Activated CD8-positive, alpha-beta T cell treated with anti-CD3 and anti-CD28 coated beads for 36 hours (primary cell): ENCODE results near the gene FSTL4. TPM values are rescaled to one million over a fixed set of nuclear protein-coding genes. Genes with fewer than 3 reads are reported as not detected.

Experiments
- ATAC-seq: fragments of 200-7000 bp; cut with Tn5 transposase; one replicate; pipeline ENCODE4 v1.10.0; 2021; ENCODE audit warnings: mild to moderate bottlenecking, moderate library complexity
- CTCF ChIA-PET: fragments of 350-600 bp; sonication (Branson Sonifier 250); formaldehyde crosslinking; loops from one replicate; lab custom pipeline; 2021; ENCODE audit warnings: antibody characterized with exemption; lab: Charles Lee
- POLR2A ChIA-PET: fragments of 350-600 bp; sonication (Branson Sonifier 250); formaldehyde crosslinking; loops from one replicate; lab custom pipeline; 2021; ENCODE audit warnings: antibody characterized with exemption; lab: Charles Lee
- DNase-seq: peaks from one replicate; pipeline ENCODE4 v3.0.0-alpha.2; 2020
- H3K27ac Mint-ChIP-seq: one replicate; pipeline ENCODE4 v1.8.0; 2021; ENCODE audit warnings: mild to moderate bottlenecking, mixed read lengths
- H3K27me3 Mint-ChIP-seq: one replicate; pipeline ENCODE4 v1.8.0; 2021; ENCODE audit warnings: mixed read lengths
- H3K36me3 Mint-ChIP-seq: one replicate; pipeline ENCODE4 v1.8.0; 2021; ENCODE audit warnings: low read depth, mixed read lengths
- H3K4me1 Mint-ChIP-seq: one replicate; pipeline ENCODE4 v1.8.0; 2021; ENCODE audit warnings: low read depth, mixed read lengths
- H3K4me3 Mint-ChIP-seq: one replicate; pipeline ENCODE4 v1.8.0; 2021; ENCODE audit warnings: mild to moderate bottlenecking, moderate library complexity, mixed read lengths
- H3K9me3 Mint-ChIP-seq: one replicate; pipeline ENCODE4 v1.8.0; 2021; ENCODE audit warnings: mixed read lengths
- intact Hi-C: fragments of 100-400 bp; cut with micrococcal nuclease; formaldehyde crosslinking; loops from one replicate; pipeline ENCODE4 v1.10.0; 2022
- total RNA-seq, 2 experiments: library from RNA; stranded (reverse); gene quantifications; one replicate each; pipeline ENCODE4 v1.2.3, GENCODE V29; 2021
- TF ChIP-seq, protein P1 (sequence below): fragments of 200-600 bp; IDR thresholded peaks from one replicate; pipeline ENCODE4 v1.8.0; 2022; ENCODE audit warnings: antibody characterized with exemption, mild to moderate bottlenecking

FSTL4 gene
- total RNA-seq, 2 experiments from 2014 or later, result not detected

DNA sequence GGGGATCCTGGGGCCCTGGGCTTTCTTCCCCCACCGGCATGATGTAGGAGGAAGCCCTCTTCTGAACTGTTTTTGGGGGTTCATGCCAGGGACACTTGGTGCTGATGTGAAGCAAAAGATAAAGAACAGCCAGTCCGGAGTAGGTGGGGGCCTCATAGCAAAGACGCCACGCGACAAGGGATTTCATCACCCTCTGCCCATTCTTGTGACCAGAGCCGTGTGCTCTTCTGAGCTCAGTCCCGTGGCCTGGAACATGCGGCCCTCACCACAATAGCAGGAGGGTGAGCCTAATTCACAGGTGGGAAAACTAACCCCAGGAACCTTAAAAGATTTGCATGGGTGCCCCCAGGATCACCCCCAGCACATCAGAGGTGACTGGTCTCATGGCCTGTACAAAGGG lies 334.6 kb downstream of the FSTL4 start:
- H3K36me3 Mint-ChIP-seq, result no peaks in the 10 kb centered on the region
- ATAC-seq (no peak), DNase-seq (no peak)
- no peak overlapping the region for H3K27ac Mint-ChIP-seq
- ChIA-PET CTCF (no interaction called here), POLR2A (no interaction called here)
- no peaks in the 10 kb centered on the region for H3K27me3 Mint-ChIP-seq
- no peak overlapping the region for H3K4me3 Mint-ChIP-seq
- intact Hi-C loops, result no loop called here
- H3K4me1 Mint-ChIP-seq, result no peaks in the 10 kb centered on the region
- H3K9me3 Mint-ChIP-seq, result no peaks in the 10 kb centered on the region
- TF ChIP-seq, protein P1, sequence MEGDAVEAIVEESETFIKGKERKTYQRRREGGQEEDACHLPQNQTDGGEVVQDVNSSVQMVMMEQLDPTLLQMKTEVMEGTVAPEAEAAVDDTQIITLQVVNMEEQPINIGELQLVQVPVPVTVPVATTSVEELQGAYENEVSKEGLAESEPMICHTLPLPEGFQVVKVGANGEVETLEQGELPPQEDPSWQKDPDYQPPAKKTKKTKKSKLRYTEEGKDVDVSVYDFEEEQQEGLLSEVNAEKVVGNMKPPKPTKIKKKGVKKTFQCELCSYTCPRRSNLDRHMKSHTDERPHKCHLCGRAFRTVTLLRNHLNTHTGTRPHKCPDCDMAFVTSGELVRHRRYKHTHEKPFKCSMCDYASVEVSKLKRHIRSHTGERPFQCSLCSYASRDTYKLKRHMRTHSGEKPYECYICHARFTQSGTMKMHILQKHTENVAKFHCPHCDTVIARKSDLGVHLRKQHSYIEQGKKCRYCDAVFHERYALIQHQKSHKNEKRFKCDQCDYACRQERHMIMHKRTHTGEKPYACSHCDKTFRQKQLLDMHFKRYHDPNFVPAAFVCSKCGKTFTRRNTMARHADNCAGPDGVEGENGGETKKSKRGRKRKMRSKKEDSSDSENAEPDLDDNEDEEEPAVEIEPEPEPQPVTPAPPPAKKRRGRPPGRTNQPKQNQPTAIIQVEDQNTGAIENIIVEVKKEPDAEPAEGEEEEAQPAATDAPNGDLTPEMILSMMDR, result no peak

DNA sequence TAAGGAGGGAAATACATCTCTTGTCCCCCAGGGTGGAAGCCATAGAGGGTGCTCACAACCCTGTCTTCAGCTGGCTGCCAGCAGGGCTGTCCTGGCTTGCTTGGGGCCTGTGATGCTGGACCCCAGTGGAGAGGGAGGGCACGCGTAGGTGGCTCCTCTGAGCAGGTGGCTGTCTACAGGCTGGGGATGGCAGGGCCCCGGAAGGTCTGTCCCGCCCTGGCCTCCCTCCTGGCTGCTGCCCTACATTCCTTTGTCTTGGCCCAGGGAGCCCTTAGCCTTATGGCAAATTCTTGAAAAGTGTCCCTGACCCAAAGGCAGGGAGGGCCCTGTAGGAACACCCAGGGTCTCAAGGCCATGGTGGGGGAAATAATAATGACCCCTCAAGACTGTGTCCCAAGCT lies 336.2 kb downstream of the FSTL4 start:
- no peak for ATAC-seq
- no peak overlapping the region for H3K27ac Mint-ChIP-seq
- H3K27me3 Mint-ChIP-seq, result no peaks in the 10 kb centered on the region
- no peaks in the 10 kb centered on the region for H3K36me3 Mint-ChIP-seq
- ChIA-PET POLR2A (no interaction called here), CTCF (no interaction called here)
- no peaks in the 10 kb centered on the region for H3K4me1 Mint-ChIP-seq
- no peaks in the 10 kb centered on the region for H3K9me3 Mint-ChIP-seq
- H3K4me3 Mint-ChIP-seq, result no peak overlapping the region
- DNase-seq, result no peak
- TF ChIP-seq, protein P1, result no peak
- intact Hi-C loops, result no loop called here

DNA sequence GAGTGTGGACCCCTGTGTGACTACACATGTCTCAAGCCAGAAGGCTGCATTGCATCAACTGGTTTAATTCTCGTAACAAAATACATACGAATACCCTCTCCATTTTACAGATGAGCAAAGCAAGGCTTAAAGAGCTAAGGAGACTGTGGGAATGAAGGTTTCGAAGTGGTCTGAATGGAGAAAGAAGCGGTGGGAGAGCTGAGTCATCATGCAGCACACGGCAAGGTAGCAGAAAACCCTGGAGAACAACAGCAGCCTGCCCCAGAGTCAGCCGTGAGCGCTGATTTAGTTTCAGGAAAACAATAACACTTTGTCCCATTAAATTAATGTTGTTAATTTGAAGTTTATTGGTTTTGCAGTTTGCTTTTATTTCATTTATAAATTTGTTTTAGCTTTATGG lies 336.7 kb downstream of the FSTL4 start:
- intact Hi-C loops, result no loop called here
- TF ChIP-seq, protein P1, result no peak
- Mint-ChIP-seq H3K4me3 (no peak overlapping the region), H3K36me3 (no peaks in the 10 kb centered on the region), H3K4me1 (no peaks in the 10 kb centered on the region), H3K27me3 (no peaks in the 10 kb centered on the region), H3K9me3 (no peaks in the 10 kb centered on the region), H3K27ac (no peak overlapping the region)
- POLR2A ChIA-PET, result no interaction called here
- no peak for DNase-seq
- CTCF ChIA-PET, result no interaction called here
- no peak for ATAC-seq

DNA sequence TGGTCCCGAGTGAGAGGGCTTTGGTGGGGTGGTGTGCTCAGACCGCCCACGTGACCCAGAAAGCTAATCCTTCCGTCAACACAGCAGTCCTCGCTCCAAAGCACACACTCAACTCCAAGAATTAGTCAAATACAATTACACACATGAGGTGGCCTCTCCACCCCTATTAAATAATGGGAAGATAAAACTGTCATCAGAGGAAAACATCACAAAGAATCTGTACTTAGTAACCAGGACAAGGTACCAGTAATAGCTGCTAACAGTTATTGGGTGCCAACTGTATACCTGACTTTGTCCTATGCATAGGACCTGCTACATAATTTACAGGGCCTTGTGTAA lies 337.8 kb downstream of the FSTL4 start:
- DNase-seq (no peak), ATAC-seq (no peak)
- Mint-ChIP-seq H3K4me3 (no peak overlapping the region), H3K27ac (no peak overlapping the region), H3K27me3 (no peaks in the 10 kb centered on the region), H3K36me3 (no peaks in the 10 kb centered on the region), H3K9me3 (no peaks in the 10 kb centered on the region), H3K4me1 (no peaks in the 10 kb centered on the region)
- POLR2A ChIA-PET, result no interaction called here
- TF ChIP-seq, protein P1, result no peak
- intact Hi-C loops, result no loop called here
- CTCF ChIA-PET, result no interaction called here

DNA sequence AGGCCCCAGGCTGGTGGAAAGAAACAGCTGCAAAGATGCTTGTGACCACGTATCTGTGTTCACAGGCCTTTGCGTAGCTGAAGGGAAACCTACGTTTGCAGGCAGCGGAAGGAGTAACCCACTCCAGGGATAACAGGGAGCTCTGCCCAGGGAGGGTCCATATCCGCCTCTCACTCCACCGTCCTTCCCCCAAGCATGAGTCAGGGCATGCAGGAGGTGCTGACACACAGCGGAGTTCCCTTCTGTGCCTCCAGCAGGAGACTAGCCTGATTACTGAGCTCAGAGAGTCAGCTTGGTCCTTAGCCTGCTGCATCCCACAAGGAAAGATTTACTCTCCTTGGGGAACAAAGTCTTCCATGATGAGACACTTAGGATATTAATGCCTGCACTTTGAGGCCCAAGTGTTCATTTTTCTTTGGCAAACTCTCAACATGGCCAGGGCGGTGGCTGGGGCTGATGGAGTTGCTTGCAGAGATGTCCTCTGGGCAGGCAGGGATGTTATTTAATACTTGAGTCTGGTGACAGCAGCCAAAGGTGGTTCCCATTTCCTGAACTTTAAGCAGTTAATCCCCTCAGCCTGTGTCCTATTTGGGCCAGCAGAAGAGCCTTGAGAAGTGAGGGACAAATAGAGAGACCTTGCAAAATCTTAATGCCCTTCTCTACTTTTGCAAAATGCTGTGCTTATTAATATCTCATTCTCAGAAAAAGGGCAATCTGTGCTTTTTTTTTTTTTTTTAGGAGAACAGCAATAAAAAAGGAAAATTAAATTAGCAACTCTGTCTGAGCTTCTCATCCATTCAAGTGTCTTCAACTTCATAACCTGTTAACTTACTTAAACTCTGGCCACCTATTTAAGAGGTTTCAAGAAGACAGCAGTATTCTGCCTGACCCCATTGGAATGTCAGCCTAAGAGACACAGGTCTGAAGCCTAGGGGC lies 338.4 kb downstream of the FSTL4 start:
- no peaks in the 10 kb centered on the region for H3K27me3 Mint-ChIP-seq
- no peaks in the 10 kb centered on the region for H3K9me3 Mint-ChIP-seq
- ChIA-PET CTCF (interaction anchor here (1.1 kb wide), 1 partner anchor 28 kb away, joined by 3 read pairs; no protein-coding TSS in a partner anchor), POLR2A (interaction anchor here (0.8 kb wide), 1 partner anchor 135 kb away, joined by 4 read pairs; no protein-coding TSS in a partner anchor)
- ATAC-seq, result no peak
- no peaks in the 10 kb centered on the region for H3K36me3 Mint-ChIP-seq
- H3K4me1 Mint-ChIP-seq, result no peaks in the 10 kb centered on the region
- intact Hi-C loops, result no loop called here
- H3K4me3 Mint-ChIP-seq, result no peak overlapping the region
- DNase-seq, result no peak
- TF ChIP-seq, protein P1, result no peak
- H3K27ac Mint-ChIP-seq, result no peak overlapping the region
